Stimulated activated naive CD8-positive, alpha-beta T cell treated with anti-CD3 and anti-CD28 coated beads, Interleukin-15, amount 100 ng/mL, for 72 hours (primary cell): ENCODE measurements around the gene CDC42EP3.

Experiments
- ATAC-seq: fragments of 150-1000 bp; cut with Tn5 transposase; 2 replicates; pipeline ENCODE4 v1.10.0; 2021; ENCODE audit warnings: mild to moderate bottlenecking, moderate library complexity
- DNase-seq, 2 donors: peaks; one replicate each; pipeline ENCODE4 v3.0.0; 2021 to 2022
- H3K27ac Mint-ChIP-seq, 2 donors: one replicate each; pipeline ENCODE4 v1.8.0; 2022; ENCODE audit warnings: mild to moderate bottlenecking in 2 of 2, mixed read lengths in 2 of 2, moderate library complexity in 2 of 2
- H3K27me3 Mint-ChIP-seq: one replicate; pipeline ENCODE4 v1.8.0; 2022; ENCODE audit warnings: mixed read lengths
- H3K4me1 Mint-ChIP-seq: one replicate; pipeline ENCODE4 v1.8.0; 2022; ENCODE audit warnings: mild to moderate bottlenecking, mixed read lengths
- H3K4me3 Mint-ChIP-seq, 2 donors: one replicate each; pipeline ENCODE4 v1.8.0; 2022; ENCODE audit warnings: mild to moderate bottlenecking in 2 of 2, mixed read lengths in 2 of 2, moderate library complexity in 1 of 2
- H3K9me3 Mint-ChIP-seq, 2 donors: one replicate each; pipeline ENCODE4 v1.8.0; 2022; ENCODE audit warnings: mixed read lengths in 2 of 2

Gene CDC42EP3

DNA sequence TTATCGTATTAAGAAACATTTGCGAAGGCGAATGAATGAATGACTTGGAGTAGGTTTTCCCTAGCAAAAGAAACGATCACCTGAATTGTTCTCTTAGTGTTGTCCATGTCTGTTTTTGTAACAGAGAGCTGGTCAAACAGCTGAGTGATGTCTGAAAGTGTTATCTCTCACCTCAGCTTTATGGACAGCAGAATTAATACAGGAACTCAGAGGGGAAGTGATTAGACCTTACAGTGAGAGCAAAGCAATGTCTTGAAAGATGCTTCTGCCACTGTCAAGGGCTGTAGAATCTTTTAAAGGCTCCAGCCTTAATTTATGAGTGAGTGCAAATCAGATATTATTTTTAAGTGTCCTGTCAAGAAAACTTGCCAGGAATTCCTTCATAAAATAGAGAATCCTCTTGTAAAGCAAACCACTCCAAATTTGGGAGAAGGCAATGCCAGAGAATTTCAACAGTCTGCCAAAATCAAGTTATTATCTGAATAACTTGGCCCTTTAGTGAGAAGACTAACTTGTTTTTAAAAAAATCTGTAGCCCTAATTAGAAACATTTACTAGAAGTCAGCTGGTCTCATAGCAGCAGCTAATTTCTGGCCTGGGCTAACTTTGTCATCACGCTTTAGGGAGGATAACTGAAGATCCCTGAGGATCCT is 60.7 kb downstream of the CDC42EP3 start:
- Mint-ChIP-seq H3K27ac (no peak overlapping the region), H3K27me3 (no peaks in the 10 kb centered on the region), H3K9me3 (peaks cover 5 to 10% of the 10 kb centered on the region in 2 donors), H3K4me1 (peaks cover 12% of the 10 kb centered on the region), H3K4me3 (no peak overlapping the region)
- ATAC-seq (no peak), DNase-seq (no peak)

DNA sequence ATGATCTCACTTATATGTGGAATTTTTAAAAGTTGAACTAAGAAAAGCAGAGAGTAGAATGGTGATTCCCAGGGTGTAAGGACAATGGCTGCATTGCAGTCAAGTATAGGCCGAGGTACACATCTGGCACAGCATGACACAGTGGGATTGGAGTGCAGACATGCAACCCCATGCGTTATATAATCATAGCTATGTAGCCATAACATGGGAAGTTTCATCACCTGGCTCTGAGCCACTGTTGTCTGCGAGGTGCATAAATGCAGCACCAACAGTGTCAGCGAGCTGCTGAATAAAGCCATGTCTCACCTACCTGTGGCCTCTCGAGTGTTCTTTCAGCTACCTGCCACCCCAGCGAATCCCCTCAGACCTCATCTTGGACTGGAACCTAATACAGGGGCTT is 61.7 kb downstream of the CDC42EP3 start:
- Mint-ChIP-seq H3K27ac (no peak overlapping the region), H3K27me3 (no peaks in the 10 kb centered on the region), H3K4me3 (no peak overlapping the region), H3K4me1 (peaks cover 3% of the 10 kb centered on the region), H3K9me3 (peaks cover 9 to 16% of the 10 kb centered on the region in 2 donors)
- ATAC-seq (no peak), DNase-seq (no peak)

DNA sequence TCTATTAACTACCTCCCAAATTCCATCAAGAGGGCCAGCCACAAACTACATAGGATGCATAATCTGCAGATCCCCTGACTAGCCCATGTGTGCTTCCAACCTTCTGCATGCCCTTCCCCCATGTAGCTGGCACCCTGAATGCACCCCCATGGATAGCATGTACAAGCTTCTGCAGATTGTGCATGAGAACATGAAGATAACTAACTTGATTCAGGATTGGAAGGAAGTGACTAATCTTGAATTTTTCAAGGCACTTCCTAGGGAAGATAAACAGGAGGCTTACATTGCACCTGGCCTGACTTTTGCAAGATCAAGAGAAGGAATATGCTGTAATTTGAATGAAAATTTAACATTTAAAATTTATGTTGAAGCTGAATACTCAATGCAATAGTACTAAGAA is 66.7 kb downstream of the CDC42EP3 start:
- DNase-seq (no peak), ATAC-seq (no peak)
- H3K27me3 Mint-ChIP-seq, result no peaks in the 10 kb centered on the region
- H3K27ac Mint-ChIP-seq, result no peak overlapping the region
- peaks cover 39% of the 10 kb centered on the region for H3K4me1 Mint-ChIP-seq
- H3K4me3 Mint-ChIP-seq, result no peak overlapping the region
- peaks cover 9 to 16% of the 10 kb centered on the region in 2 donors for H3K9me3 Mint-ChIP-seq

GRCh38 chr2:37602702-37603101 is 68.7 kb downstream of the CDC42EP3 start:
- Mint-ChIP-seq H3K27me3 (no peaks in the 10 kb centered on the region), H3K4me3 (peak overlapping the region; percentile 33 to 36), H3K4me1 (peaks cover 43% of the 10 kb centered on the region)

DNA sequence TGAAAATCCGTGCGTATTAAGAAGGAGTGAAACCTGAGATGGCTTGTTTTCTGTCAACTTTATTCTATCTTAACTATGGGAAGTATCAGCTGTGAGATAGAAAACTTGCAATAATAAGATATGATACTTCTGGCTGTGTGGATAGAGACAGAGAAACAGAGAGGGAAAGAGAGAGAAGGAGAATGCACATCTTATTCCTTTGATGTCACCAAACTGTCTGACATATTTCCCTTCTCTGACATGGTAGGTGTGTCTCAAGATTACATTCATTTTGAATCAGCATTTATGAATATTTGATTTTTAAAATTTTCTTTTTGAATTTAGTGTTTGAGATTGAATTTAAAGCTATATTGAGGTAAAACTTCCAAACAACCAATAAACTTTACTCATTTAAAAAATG is 69.4 kb downstream of the CDC42EP3 start:
- ATAC-seq, result no peak
- H3K9me3 Mint-ChIP-seq, result peaks cover 13 to 23% of the 10 kb centered on the region in 2 donors

More at GRCh38 chr2:37602702-37603101, 68.7 kb downstream of the CDC42EP3 start:
- peak; percentile 58 for ATAC-seq
- H3K9me3 Mint-ChIP-seq, result peaks cover 13 to 23% of the 10 kb centered on the region in 2 donors
- DNase-seq, result no peak
- peak overlapping the region in 1 of 2 donors; percentile 20 for H3K27ac Mint-ChIP-seq

DNA sequence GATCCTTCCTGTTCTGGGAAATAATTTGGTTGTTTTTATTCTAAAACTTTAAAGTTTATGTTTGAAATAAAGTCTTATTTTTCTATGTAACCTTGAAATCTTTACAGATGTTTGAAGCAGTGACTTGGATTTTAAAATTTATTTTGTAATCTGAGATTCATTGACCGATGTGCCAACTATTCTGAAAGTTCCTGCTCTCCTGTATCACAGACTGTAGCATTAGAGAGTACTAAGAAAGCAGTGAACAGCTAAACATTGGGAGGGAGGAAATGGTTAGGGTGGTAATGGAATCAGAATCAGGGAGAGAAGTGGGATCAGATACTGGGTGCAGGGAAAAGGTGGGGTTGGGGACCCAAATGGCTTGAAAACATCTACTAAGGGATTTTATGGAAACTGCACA is 69.9 kb downstream of the CDC42EP3 start:
- peak overlapping the region in 1 of 2 donors; percentile 86 for H3K27ac Mint-ChIP-seq
- no peak for DNase-seq
- peaks cover 13 to 27% of the 10 kb centered on the region in 2 donors for H3K9me3 Mint-ChIP-seq
- no peak for ATAC-seq
- peak overlapping the region; percentile 6 to 63 for H3K4me3 Mint-ChIP-seq
- H3K27me3 Mint-ChIP-seq, result no peaks in the 10 kb centered on the region
- H3K4me1 Mint-ChIP-seq, result peaks cover 43% of the 10 kb centered on the region

More for the DNA sequence above, 69.4 kb downstream of the CDC42EP3 start:
- peaks cover 43% of the 10 kb centered on the region for H3K4me1 Mint-ChIP-seq
- peak overlapping the region in 1 of 2 donors; percentile 63 for H3K4me3 Mint-ChIP-seq
- peak overlapping the region in 1 of 2 donors; percentile 86 for H3K27ac Mint-ChIP-seq
- H3K27me3 Mint-ChIP-seq, result no peaks in the 10 kb centered on the region
- no peak for DNase-seq

- DNase-seq, result no peak
- ATAC-seq, result peak; percentile 46
- Mint-ChIP-seq H3K4me1 (peaks cover 43% of the 10 kb centered on the region), H3K4me3 (peak overlapping the region; percentile 22 to 55), H3K27me3 (no peaks in the 10 kb centered on the region), H3K9me3 (peaks cover 8 to 30% of the 10 kb centered on the region in 2 donors), H3K27ac (peak overlapping the region; percentile 75 to 82)
Observed at GRCh38 chr2:37600735-37601134, 70.7 kb downstream of the CDC42EP3 start.

- Mint-ChIP-seq H3K4me3 (peak overlapping the region; percentile 61 to 78), H3K4me1 (peaks cover 43% of the 10 kb centered on the region), H3K27me3 (no peaks in the 10 kb centered on the region), H3K9me3 (peaks cover 4 to 33% of the 10 kb centered on the region in 2 donors), H3K27ac (peak overlapping the region; percentile 20 to 66)
- ATAC-seq, result peak; percentile 49
- DNase-seq, result no peak
Observed at GRCh38 chr2:37599688-37600525, 71.5 kb downstream of the CDC42EP3 start.

DNA sequence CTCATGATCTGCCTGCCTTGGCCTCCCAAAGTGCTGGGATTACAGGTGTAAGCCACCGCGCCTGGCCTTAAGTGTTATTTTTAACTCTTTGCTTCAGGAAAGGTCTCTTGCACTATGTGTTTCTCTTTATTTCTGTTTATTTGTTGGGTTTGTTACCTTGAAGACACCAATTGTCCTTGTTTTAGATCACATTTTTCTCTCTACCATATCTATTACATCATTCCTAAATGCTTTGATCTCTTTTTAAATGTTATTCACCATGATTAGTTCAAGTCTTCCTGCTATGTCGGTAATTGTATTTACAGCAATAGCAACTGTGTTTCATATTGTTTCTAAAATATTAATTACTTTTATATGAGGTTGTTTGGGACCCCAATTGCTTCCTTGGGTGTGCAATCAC is 77.7 kb downstream of the CDC42EP3 start:
- no peak for DNase-seq
- no peak overlapping the region for H3K4me3 Mint-ChIP-seq

DNA sequence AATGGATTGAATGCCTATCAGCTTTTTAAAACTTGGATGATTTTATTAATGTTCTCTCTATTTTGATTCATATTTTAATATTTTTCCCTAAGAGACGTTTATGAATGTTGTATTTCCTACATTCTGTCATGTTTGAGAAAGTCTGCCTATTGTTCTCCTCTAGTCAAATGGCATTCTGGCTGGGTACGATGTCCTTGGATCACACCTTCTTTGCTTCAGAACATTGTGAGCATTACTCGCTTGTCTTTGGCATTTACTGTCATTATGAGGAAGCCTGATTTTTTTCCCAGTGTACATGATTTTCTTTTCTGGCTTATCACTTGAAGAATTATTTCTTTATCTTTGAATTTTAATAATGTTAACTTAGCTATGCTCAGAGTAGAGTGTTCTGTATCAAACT is 78.4 kb downstream of the CDC42EP3 start:
- peaks cover 5 to 27% of the 10 kb centered on the region in 2 donors for H3K9me3 Mint-ChIP-seq
- DNase-seq, result no peak
- H3K27me3 Mint-ChIP-seq, result no peaks in the 10 kb centered on the region
- H3K4me3 Mint-ChIP-seq, result no peak overlapping the region
- no peak for ATAC-seq
- H3K4me1 Mint-ChIP-seq, result peaks cover 30% of the 10 kb centered on the region
- H3K27ac Mint-ChIP-seq, result no peak overlapping the region

More for the DNA sequence above, 77.7 kb downstream of the CDC42EP3 start:
- H3K27ac Mint-ChIP-seq, result peak overlapping the region in 1 of 2 donors; percentile 49
- peaks cover 24% of the 10 kb centered on the region for H3K4me1 Mint-ChIP-seq
- no peaks in the 10 kb centered on the region for H3K27me3 Mint-ChIP-seq
- H3K9me3 Mint-ChIP-seq, result peaks cover 6 to 30% of the 10 kb centered on the region in 2 donors
- no peak for ATAC-seq
